Transverse colon (tissue), 3 donors: ENCODE results near the gene ITGA11.

Source experiments
- POLR2A ChIP-seq: fragments of 450-650 bp; IDR thresholded peaks from one replicate; pipeline ENCODE4 v1.6.1; 2016; ENCODE audit warnings: antibody characterized with exemption, mild to moderate bottlenecking, moderate library complexity
- TF ChIP-seq, protein P1 (sequence below), 5 experiments: fragments of 200-600 bp in 3 of 5; fragments of 450-650 bp in 2 of 5; sonication (generic) in 3 of 5; IDR thresholded peaks; 1 replicate in 2 of 5; 2 replicates in 3 of 5; pipeline ENCODE4 v1.5.1; 2016 to 2017; ENCODE audit warnings: antibody characterized with exemption in 5 of 5, inconsistent platforms in 3 of 5, mild to moderate bottlenecking in 2 of 5, moderate library complexity in 1 of 5

GRCh38 chr15:68377766-68378165 lies 54.2 kb downstream of the ITGA11 start:
- TF ChIP-seq, protein P1, sequence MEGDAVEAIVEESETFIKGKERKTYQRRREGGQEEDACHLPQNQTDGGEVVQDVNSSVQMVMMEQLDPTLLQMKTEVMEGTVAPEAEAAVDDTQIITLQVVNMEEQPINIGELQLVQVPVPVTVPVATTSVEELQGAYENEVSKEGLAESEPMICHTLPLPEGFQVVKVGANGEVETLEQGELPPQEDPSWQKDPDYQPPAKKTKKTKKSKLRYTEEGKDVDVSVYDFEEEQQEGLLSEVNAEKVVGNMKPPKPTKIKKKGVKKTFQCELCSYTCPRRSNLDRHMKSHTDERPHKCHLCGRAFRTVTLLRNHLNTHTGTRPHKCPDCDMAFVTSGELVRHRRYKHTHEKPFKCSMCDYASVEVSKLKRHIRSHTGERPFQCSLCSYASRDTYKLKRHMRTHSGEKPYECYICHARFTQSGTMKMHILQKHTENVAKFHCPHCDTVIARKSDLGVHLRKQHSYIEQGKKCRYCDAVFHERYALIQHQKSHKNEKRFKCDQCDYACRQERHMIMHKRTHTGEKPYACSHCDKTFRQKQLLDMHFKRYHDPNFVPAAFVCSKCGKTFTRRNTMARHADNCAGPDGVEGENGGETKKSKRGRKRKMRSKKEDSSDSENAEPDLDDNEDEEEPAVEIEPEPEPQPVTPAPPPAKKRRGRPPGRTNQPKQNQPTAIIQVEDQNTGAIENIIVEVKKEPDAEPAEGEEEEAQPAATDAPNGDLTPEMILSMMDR (IDR thresholded peaks at IDR 0.05) = no peak
- no peak for TF ChIP-seq POLR2A
